ENCODE data around the gene FRS2. TPM values are rescaled to one million over a fixed set of nuclear protein-coding genes. Genes with fewer than 3 reads are reported as not detected.

The FRS2 gene
- total and polyA plus RNA-seq, 10 of the 15 experiments (the other 5 are each of a cell fraction or from before 2014, with no cell fraction given) = 1.1 to 13.1 (median 5.9) TPM

DNA sequence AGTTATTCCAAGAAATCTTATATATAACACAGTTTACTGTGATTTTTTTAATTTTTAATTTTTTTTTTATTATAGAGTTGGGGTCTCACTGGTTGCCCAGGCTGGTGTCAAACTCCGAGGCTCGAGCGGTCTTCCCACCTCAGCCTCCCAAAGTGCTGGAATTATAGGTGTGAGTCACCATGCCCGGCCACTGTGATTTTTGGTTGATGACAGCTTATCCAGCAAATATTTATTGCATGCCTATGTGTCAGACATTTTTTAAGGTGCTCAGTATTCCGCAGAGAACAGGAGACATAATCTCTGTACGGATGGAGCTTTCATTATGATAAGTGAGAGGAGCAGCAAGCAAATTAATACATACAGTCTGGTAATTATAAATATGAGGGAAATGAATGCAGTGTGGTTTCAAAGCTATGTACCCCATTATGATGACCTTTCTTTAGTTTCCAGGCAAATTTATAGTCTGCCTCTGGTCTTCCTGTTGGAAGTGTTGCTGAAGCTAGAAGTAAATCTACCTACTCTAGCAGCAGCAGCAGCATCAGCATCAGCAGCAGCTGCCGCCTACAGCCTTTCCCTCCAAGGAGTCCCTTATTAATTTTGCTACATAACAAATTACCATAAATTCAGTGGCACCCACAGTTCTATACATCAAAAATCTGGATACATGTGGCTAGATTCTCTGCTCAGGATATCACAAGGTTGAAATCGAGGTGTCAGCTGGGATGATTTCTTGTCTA lies 32.3 kb downstream of the FRS2 start (continued):
- TF ChIP-seq, protein P1, sequence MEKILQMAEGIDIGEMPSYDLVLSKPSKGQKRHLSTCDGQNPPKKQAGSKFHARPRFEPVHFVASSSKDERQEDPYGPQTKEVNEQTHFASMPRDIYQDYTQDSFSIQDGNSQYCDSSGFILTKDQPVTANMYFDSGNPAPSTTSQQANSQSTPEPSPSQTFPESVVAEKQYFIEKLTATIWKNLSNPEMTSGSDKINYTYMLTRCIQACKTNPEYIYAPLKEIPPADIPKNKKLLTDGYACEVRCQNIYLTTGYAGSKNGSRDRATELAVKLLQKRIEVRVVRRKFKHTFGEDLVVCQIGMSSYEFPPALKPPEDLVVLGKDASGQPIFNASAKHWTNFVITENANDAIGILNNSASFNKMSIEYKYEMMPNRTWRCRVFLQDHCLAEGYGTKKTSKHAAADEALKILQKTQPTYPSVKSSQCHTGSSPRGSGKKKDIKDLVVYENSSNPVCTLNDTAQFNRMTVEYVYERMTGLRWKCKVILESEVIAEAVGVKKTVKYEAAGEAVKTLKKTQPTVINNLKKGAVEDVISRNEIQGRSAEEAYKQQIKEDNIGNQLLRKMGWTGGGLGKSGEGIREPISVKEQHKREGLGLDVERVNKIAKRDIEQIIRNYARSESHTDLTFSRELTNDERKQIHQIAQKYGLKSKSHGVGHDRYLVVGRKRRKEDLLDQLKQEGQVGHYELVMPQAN (conservative IDR thresholded peaks at IDR 0.05) = no peak
- TF ChIP-seq ZNF217 (IDR thresholded peaks at IDR 0.05) = no peak
- no peak for TF ChIP-seq SMAD1 (IDR thresholded peaks at IDR 0.05; ENCODE audit: low read depth, partially characterized antibody)
- TF ChIP-seq TARDBP (IDR thresholded peaks at IDR 0.05; ENCODE audit: borderline replicate concordance) = no peak
- TF ChIP-seq NFYA (IDR thresholded peaks at IDR 0.05; ENCODE audit: borderline replicate concordance, low read depth, low read length) = no peak
- TF ChIP-seq NFIC (IDR thresholded peaks at IDR 0.05; ENCODE audit: low read depth, low read length) = no peak

DNA sequence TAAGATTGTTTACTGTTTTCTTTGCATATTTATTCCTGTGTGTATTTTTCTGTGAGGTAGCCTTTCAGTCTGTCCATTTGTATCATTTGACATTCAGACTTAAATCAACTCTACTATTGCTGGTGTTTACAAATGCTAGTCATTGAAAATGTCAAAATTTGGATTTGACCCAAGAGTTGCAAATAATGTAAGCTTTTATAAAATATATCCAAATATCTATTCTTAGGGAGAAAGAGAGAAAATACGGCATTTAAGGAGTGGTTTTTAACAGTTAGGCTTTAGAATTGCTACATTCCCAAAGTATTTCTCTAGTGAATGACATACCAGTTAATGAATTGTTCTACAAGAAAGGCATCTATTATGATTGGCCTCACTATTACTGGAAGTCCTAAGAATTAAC lies 37.9 kb downstream of the FRS2 start:
- no peak for FAIRE-seq
- WGBS (ENCODE audit: insufficient coverage, insufficient replicate concordance, low lambda C conversion rate, missing lambda C conversion rate) = 95% methylated on average over 1 of the region's 1 CpG
- DNase-seq (ENCODE audit: low read depth, low spot score) = no peak
- POLR2A ChIA-PET = no interaction called here
- Histone ChIP-seq H3K27ac (ENCODE audit: control insufficient read depth, insufficient read depth) (no peak overlapping the region), H2AFZ (ENCODE audit: control insufficient read depth, low read depth, low read length) (no peak overlapping the region), H4K20me1 (ENCODE audit: control insufficient read depth, insufficient read depth) (no peaks in the 10 kb centered on the region), H3K4me1 (ENCODE audit: control insufficient read depth, insufficient read depth, low read length) (peaks cover 5% of the 10 kb centered on the region; the same call in 1 of the 2 replicates), H3K4me3 (no peak overlapping the region), H3K9ac (ENCODE audit: control insufficient read depth, insufficient read depth, low read length) (no peak overlapping the region), H3K4me2 (ENCODE audit: control insufficient read depth, insufficient read depth) (no peak overlapping the region), H3K79me2 (ENCODE audit: control insufficient read depth, insufficient read depth, low read length) (peaks cover 28% of the 10 kb centered on the region), H3K27me3 (replicated peaks in 1 of 2; ENCODE audit: control insufficient read depth in 2 of 2, insufficient read depth in 2 of 2, low read length in 1 of 2) (no peaks in the 10 kb centered on the region), H3K9me3 (replicated peaks; ENCODE audit: control insufficient read depth, insufficient read depth, low read length) (no peaks in the 10 kb centered on the region; the same call in 1 of the 3 replicates), H3K36me3 (ENCODE audit: control insufficient read depth in 2 of 2, insufficient read depth in 2 of 2, low read length in 1 of 2) (no peaks in the 10 kb centered on the region)
- RAD21 ChIA-PET (ENCODE audit: unreplicated experiment) = no interaction called here
- intact Hi-C loops (cut with micrococcal nuclease; ENCODE audit: unreplicated experiment) = no loop called here
- CTCF ChIA-PET = interaction anchor here (1.5 kb wide), 1 partner anchor 14 kb away, joined by 5 read pairs; no protein-coding TSS in a partner anchor
- no peak for ATAC-seq
- SMC1A ChIA-PET (ENCODE audit: uncharacterized antibody, unreplicated experiment) = interaction anchor here (1.0 to 1.9 kb wide), 4 partner anchors 8 to 24 kb away, joined by 3 to 7 read pairs (median 4); no protein-coding TSS in a partner anchor
- in situ Hi-C loops (cut with MboI) = no loop called here
- no TSS peak for BruUV-seq (replicated peaks)
- TF ChIP-seq SREBF1 (IDR thresholded peaks at IDR 0.05; ENCODE audit: low read length) (no peak), TAF1 (IDR thresholded peaks at IDR 0.05; ENCODE audit: borderline replicate concordance, low read depth, low read length) (no peak), MEF2A (IDR thresholded peaks at IDR 0.05; ENCODE audit: insufficient read depth, low read depth, low read length) (no peak), WRNIP1 (IDR thresholded peaks at IDR 0.05; ENCODE audit: borderline replicate concordance, low read depth, low read length) (no peak), POLR2A (IDR thresholded peaks at IDR 0.05; ENCODE audit: low read depth, low read length) (no peak), GATAD2B (conservative IDR thresholded peaks at IDR 0.05; ENCODE audit: low read depth) (no peak)
- TF ChIP-seq, protein P1 (conservative IDR thresholded peaks at IDR 0.05) = no peak
- TF ChIP-seq, protein P2, sequence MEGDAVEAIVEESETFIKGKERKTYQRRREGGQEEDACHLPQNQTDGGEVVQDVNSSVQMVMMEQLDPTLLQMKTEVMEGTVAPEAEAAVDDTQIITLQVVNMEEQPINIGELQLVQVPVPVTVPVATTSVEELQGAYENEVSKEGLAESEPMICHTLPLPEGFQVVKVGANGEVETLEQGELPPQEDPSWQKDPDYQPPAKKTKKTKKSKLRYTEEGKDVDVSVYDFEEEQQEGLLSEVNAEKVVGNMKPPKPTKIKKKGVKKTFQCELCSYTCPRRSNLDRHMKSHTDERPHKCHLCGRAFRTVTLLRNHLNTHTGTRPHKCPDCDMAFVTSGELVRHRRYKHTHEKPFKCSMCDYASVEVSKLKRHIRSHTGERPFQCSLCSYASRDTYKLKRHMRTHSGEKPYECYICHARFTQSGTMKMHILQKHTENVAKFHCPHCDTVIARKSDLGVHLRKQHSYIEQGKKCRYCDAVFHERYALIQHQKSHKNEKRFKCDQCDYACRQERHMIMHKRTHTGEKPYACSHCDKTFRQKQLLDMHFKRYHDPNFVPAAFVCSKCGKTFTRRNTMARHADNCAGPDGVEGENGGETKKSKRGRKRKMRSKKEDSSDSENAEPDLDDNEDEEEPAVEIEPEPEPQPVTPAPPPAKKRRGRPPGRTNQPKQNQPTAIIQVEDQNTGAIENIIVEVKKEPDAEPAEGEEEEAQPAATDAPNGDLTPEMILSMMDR (IDR thresholded peaks at IDR 0.05 in 2 of 3, conservative IDR thresholded peaks at IDR 0.05 in 1 of 3; ENCODE audit: control insufficient read depth in 2 of 3, extremely low read depth in 1 of 3, insufficient read depth in 1 of 3, low read depth in 3 of 3, low read length in 3 of 3) = no peak

Data from GM12878 (cell line).